Panc1 (cell line): ENCODE data around the gene UTF1.

ENCODE experiments used
- POLR2AphosphoS5 ChIP-seq: IDR thresholded peaks from 2 replicates; pipeline ENCODE4 v1.6.1; 2012; ENCODE audit warnings: mild to moderate bottlenecking, low read depth, low read length, moderate library complexity
- TF ChIP-seq, protein P1 (sequence below): fragments of 450-650 bp; IDR thresholded peaks from 2 replicates; pipeline ENCODE4 v1.5.1; 2017; ENCODE audit warnings: mild to moderate bottlenecking
- TF ChIP-seq, protein P2 (sequence below), 2 experiments: IDR thresholded peaks; 2 replicates each; pipeline ENCODE4 v1.6.1; 2011 to 2012; ENCODE audit warnings: low read depth in 2 of 2, control low read depth in 1 of 2, low read length in 1 of 2, mild to moderate bottlenecking in 1 of 2, moderate library complexity in 1 of 2; ENCODE audit not compliant: insufficient read depth in 1 of 2

DNA sequence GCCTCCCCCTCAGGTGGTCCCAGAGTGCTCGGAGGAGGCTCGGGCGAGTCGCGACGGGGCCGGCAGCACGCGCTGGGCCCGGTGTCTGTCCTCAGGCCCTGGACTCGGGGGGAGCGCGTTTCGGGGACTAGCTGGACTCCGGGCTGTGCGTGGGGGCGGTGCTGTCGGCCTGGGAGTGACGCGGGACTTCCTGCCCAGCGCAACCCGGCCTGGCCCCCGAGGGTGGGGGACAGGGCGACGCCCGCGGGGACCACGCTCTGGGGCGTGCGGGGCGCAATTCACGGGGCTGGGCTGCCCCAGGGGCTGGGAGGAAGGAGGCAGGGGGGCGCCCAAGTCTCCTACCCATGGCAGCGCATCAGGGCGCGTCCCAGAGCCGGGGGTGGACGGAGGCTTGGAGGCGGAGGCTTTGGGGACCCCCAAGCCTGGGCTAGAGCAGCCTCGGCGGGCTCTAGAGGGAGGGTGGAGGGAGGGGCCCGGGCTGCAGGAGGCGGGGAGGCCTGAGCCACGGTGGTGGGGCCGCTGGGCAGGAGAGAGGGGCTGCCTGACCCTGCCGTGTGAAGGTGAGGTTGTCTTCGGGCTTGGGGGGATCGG lies 5.3 kb downstream of the UTF1 start:
- TF ChIP-seq, protein P1, sequence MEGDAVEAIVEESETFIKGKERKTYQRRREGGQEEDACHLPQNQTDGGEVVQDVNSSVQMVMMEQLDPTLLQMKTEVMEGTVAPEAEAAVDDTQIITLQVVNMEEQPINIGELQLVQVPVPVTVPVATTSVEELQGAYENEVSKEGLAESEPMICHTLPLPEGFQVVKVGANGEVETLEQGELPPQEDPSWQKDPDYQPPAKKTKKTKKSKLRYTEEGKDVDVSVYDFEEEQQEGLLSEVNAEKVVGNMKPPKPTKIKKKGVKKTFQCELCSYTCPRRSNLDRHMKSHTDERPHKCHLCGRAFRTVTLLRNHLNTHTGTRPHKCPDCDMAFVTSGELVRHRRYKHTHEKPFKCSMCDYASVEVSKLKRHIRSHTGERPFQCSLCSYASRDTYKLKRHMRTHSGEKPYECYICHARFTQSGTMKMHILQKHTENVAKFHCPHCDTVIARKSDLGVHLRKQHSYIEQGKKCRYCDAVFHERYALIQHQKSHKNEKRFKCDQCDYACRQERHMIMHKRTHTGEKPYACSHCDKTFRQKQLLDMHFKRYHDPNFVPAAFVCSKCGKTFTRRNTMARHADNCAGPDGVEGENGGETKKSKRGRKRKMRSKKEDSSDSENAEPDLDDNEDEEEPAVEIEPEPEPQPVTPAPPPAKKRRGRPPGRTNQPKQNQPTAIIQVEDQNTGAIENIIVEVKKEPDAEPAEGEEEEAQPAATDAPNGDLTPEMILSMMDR, result no peak
- TF ChIP-seq, protein P2, sequence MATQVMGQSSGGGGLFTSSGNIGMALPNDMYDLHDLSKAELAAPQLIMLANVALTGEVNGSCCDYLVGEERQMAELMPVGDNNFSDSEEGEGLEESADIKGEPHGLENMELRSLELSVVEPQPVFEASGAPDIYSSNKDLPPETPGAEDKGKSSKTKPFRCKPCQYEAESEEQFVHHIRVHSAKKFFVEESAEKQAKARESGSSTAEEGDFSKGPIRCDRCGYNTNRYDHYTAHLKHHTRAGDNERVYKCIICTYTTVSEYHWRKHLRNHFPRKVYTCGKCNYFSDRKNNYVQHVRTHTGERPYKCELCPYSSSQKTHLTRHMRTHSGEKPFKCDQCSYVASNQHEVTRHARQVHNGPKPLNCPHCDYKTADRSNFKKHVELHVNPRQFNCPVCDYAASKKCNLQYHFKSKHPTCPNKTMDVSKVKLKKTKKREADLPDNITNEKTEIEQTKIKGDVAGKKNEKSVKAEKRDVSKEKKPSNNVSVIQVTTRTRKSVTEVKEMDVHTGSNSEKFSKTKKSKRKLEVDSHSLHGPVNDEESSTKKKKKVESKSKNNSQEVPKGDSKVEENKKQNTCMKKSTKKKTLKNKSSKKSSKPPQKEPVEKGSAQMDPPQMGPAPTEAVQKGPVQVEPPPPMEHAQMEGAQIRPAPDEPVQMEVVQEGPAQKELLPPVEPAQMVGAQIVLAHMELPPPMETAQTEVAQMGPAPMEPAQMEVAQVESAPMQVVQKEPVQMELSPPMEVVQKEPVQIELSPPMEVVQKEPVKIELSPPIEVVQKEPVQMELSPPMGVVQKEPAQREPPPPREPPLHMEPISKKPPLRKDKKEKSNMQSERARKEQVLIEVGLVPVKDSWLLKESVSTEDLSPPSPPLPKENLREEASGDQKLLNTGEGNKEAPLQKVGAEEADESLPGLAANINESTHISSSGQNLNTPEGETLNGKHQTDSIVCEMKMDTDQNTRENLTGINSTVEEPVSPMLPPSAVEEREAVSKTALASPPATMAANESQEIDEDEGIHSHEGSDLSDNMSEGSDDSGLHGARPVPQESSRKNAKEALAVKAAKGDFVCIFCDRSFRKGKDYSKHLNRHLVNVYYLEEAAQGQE (IDR thresholded peaks at IDR 0.05; ENCODE audit: insufficient read depth in 1 of 2, low read depth in 2 of 2, low read length in 1 of 2), result no peak
- TF ChIP-seq POLR2AphosphoS5, result no peak
